ENCODE data around the gene ERGIC1.
A peak's percentile ranks its signal among the peaks of the same experiment; 100 is the strongest.

Gene ERGIC1

DNA sequence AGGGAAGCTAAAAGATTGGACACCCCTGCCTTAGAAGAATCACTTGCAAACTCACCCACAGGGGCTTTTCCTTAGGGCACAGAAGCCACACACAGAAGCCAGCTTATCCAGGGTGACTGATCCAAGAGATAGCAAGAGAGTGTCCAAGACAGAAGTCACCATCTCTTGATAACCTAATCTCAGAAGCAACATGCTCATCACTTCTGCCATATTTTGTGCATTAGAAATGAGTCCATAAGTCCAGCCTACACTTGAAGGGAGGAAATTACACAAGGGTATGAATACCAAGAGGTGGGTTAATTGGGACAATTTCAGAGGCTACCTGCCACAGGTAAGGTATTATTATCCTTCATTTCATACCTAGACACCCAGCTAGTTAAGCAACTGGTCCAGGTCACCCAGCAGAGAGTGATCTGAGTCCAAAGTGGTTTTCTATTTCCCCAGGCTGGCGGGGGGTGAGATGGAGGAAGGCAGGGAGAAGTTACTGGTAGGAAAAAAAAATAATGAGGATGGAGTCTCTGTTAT lies 3.7 kb upstream of the ERGIC1 start:
- Mint-ChIP-seq H3K9me3 (peaks cover 23% of the 10 kb centered on the region), H3K27me3 (ENCODE audit: low read depth, poor library complexity) (peaks cover 9% of the 10 kb centered on the region), H3K36me3 (ENCODE audit: low read depth) (peaks cover 14% of the 10 kb centered on the region), H3K4me1 (peaks cover 55% of the 10 kb centered on the region), H3K4me3 (no peak overlapping the region), H3K27ac (no peak overlapping the region)
- TF ChIP-seq, protein P1, sequence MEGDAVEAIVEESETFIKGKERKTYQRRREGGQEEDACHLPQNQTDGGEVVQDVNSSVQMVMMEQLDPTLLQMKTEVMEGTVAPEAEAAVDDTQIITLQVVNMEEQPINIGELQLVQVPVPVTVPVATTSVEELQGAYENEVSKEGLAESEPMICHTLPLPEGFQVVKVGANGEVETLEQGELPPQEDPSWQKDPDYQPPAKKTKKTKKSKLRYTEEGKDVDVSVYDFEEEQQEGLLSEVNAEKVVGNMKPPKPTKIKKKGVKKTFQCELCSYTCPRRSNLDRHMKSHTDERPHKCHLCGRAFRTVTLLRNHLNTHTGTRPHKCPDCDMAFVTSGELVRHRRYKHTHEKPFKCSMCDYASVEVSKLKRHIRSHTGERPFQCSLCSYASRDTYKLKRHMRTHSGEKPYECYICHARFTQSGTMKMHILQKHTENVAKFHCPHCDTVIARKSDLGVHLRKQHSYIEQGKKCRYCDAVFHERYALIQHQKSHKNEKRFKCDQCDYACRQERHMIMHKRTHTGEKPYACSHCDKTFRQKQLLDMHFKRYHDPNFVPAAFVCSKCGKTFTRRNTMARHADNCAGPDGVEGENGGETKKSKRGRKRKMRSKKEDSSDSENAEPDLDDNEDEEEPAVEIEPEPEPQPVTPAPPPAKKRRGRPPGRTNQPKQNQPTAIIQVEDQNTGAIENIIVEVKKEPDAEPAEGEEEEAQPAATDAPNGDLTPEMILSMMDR (IDR thresholded peaks at IDR 0.05), result no peak
- no peak for DNase-seq

DNA sequence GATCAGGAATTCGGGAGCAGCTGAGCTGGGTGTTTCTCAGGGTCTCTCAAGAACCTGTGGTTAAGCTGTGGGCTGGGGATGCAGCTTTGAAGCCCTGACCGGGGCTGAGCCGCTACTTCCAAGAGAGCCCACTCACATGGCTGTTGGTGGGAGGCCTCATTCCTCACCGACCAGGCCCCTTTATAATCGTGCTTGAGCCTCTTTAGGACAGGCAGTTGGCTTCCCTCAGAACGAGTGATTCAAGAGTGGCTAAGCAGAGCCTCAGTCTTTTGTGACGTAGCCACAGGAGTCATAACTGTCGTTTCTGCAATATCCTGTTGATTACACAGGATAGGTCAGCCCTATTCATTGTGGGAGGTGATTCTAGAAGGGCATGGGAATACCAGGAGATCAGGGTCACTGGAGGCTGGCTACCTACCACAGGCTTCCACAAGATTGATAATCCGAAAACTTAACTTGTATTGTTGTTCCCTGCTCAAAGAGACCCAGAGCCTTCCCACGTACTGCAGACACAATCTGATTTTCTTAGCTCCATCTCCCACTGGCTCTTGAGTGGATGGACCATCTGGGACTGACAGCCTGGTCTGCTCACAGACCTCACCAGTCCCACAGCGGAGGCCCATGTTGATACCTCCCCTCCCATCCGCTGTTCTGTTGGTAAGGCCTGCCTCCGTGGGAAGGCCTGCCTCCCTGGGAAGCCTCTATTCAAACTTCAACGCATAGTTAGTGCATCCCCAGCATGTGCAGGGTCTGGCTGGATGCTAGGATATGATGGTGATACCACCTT lies 3.0 kb upstream of the ERGIC1 start:
- H3K4me1 Mint-ChIP-seq, result peaks cover 62% of the 10 kb centered on the region
- DNase-seq, result no peak
- peaks cover 8% of the 10 kb centered on the region for H3K27me3 Mint-ChIP-seq (ENCODE audit: low read depth, poor library complexity)
- H3K4me3 Mint-ChIP-seq, result no peak overlapping the region
- no peak overlapping the region for H3K27ac Mint-ChIP-seq
- peaks cover 7% of the 10 kb centered on the region for H3K36me3 Mint-ChIP-seq (ENCODE audit: low read depth)
- H3K9me3 Mint-ChIP-seq, result peaks cover 15% of the 10 kb centered on the region
- TF ChIP-seq, protein P1 (IDR thresholded peaks at IDR 0.05), result no peak

DNA sequence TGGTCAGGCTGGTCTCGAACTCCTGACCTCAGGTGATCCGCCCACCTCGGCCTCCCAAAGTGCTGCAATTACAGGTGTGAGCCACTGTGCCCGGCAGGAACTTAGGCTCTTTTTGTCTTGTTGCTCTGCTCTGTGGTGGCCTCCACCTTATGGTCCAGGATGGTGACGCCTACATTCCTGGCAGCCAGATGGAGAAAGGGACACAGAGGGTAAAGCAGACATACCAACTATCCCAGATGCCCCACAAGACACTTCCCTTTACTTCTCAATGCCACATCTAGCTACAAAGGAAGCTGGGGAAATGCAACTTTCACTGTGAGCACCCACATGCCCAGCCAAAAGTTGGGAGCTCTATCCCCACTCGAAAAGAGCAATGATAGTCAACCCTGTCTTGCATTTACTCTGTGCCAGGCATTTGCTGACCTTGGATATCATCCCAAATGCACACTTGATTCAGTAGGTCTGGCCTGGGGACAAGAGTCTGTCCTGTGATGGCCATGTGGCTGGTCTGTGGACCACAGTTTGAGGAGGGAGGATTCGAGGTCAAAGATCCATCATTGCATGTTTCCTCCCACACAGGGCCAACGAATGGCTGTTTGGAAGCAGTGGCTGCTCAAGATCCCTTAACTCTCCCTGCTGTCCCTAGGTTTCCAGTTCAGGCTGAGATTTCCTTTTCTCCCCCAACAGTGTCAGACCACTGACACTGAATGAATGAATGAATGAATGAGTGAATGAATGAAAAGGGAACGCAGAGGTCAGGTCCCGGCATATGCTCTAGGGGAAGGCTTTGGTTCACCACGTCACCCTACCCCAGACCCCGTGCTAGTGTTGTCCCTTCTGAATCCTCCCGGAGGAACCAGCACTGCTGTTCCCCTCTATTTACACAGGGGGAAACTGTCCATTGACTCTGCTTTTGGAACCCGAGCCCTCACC lies 1.4 kb upstream of the ERGIC1 start:
- Mint-ChIP-seq H3K4me1 (peaks cover 76% of the 10 kb centered on the region), H3K27ac (no peak overlapping the region)
- TF ChIP-seq, protein P1 (IDR thresholded peaks at IDR 0.05), result no peak

DNA sequence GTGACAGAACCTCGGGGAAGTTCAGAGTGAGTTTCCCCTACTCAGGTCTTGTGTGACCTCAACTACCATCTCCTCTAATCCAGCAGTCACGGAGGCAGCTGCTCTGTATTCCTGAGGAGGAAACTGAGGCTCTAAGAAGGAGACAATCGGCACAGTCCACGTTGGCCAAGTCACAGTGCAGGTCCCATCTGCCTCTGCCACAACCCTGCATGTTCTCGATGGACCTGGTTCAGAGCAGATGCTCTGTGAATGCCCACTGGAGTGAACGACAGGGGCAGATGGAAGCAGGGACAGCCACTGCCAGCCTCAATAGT lies 722 bp upstream of the ERGIC1 start:
- peak overlapping the region; percentile 85 for H3K4me3 Mint-ChIP-seq
- no peaks in the 10 kb centered on the region for H3K9me3 Mint-ChIP-seq
- no peaks in the 10 kb centered on the region for H3K36me3 Mint-ChIP-seq (ENCODE audit: low read depth)
- no peaks in the 10 kb centered on the region for H3K27me3 Mint-ChIP-seq (ENCODE audit: low read depth, poor library complexity)
- TF ChIP-seq, protein P1 (IDR thresholded peaks at IDR 0.05), result no peak
- DNase-seq, result no peak
- peaks cover 76% of the 10 kb centered on the region for H3K4me1 Mint-ChIP-seq
- no peak overlapping the region for H3K27ac Mint-ChIP-seq

More for the DNA sequence above, 1.4 kb upstream of the ERGIC1 start:
- H3K4me3 Mint-ChIP-seq, result peak overlapping the region; percentile 85
- DNase-seq, result no peak
- H3K36me3 Mint-ChIP-seq (ENCODE audit: low read depth), result no peaks in the 10 kb centered on the region
- H3K27me3 Mint-ChIP-seq (ENCODE audit: low read depth, poor library complexity), result no peaks in the 10 kb centered on the region
- peaks cover 2% of the 10 kb centered on the region for H3K9me3 Mint-ChIP-seq

DNA sequence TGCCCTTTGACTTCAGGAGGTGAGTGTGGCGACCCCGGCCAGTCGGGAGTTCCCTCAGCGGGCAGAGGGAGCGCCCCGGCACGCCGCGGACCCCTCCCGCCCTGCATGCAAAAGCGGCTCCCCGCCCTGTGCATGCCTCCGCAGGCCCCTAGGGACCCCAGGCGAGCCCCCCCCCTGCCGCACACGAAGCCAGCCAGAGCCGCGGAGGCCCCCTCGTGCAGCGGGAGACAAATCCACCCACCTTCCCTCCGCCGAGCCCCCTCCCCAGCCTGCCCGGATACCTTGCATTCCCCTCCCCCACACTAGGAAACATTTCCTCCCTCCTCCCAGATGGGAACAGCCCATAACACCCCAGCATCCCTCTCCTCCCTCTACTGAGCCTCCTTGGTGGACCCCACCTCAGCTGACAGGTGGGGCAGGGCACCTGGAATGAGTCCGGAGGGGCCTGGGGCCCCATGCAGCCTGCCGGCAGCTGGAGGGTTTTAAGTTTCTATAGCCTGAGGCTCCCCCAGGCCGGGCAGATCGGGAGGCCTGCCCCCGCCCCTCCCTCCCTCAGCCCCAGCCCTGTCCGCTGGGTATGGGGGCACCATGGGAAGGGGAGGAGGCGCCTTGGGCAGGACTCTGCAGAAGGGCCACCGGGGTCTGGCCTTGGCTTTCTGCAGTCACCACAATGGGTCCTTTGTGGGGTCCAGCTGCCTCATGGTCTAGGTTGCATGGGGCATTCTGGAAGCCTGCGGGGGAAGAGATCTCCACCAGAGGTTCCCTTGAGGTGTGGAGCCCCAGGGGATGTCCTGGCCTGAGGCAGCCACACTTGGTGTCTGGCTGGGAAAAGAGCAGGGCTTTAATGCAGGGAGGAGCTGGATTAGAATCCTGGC lies 601 bp downstream of the ERGIC1 start:
- H3K4me3 Mint-ChIP-seq, result peak overlapping the region; percentile 84
- no peaks in the 10 kb centered on the region for H3K36me3 Mint-ChIP-seq (ENCODE audit: low read depth)
- TF ChIP-seq, protein P1 (IDR thresholded peaks at IDR 0.05), result no peak
- H3K27me3 Mint-ChIP-seq (ENCODE audit: low read depth, poor library complexity), result no peaks in the 10 kb centered on the region
- H3K9me3 Mint-ChIP-seq, result no peaks in the 10 kb centered on the region
- peaks cover 71% of the 10 kb centered on the region for H3K4me1 Mint-ChIP-seq
- H3K27ac Mint-ChIP-seq, result no peak overlapping the region
- peak; percentile 35 for DNase-seq

Data from nephron progenitor cell (in vitro differentiated cells).